ENCODE results near the gene ITCH.
A peak's percentile ranks its signal among the peaks of the same experiment; 100 is the strongest.
"Not testable (repeated sequence)": the region's sequence is repeated elsewhere in the genome, so short reads cannot be mapped to it uniquely, and the experiment has no call there.

ITCH gene

DNA sequence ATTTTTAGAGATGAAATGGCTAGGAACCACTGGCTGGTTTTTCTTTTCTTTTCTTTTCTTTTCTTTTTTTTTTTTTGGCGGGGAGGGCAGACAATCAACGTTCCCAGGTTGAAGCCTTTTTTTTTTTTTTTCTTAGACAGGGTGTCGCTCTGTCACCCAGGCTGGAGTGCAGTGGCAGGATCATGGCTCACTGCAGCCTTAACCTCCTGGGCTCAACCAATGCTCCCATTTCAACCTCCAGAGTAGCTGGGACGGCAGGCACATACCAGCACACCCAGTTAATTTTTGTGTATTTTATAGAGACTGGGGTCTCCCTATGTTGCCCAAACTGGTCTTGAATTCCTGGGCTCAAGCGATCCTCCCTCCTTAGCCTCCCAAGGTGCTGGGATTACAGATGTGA is 18.8 kb upstream of the ITCH start:
- POLR2A ChIA-PET: no interaction called here
- Histone ChIP-seq H3K9me3 (ENCODE audit: control extremely low read depth in 1 of 5, control insufficient read depth in 4 of 5, insufficient read depth in 2 of 5, low read depth in 1 of 5, low read length in 4 of 5) (no peaks in the 10 kb centered on the region), H3K4me3 (ENCODE audit: control insufficient read depth in 1 of 7, extremely low read depth in 1 of 7, insufficient read depth in 4 of 7, low read depth in 2 of 7, low read length in 6 of 7) (no peak overlapping the region), H3K36me3 (ENCODE audit: control insufficient read depth in 4 of 4, insufficient read depth in 4 of 4, low read length in 3 of 4) (no peaks in the 10 kb centered on the region), H3K27me3 (replicated peaks in 2 of 5; ENCODE audit: control insufficient read depth in 4 of 5, insufficient read depth in 5 of 5, low read length in 4 of 5) (no peaks in the 10 kb centered on the region), H3K27ac (ENCODE audit: insufficient read depth in 1 of 2, low read depth in 1 of 2, low read length in 2 of 2, poor library complexity in 1 of 2, severe bottlenecking in 2 of 2) (no peak overlapping the region), H3K4me1 (ENCODE audit: control extremely low read depth in 1 of 4, control insufficient read depth in 4 of 4, insufficient read depth in 4 of 4, low read length in 3 of 4) (no peaks in the 10 kb centered on the region)
- WGBS (ENCODE audit: insufficient coverage): no CpG with 5 or more reads among the region's 5 CpGs
- CTCF ChIA-PET: interaction anchor here (1.2 kb wide), 1 partner anchor 32 kb away, joined by 3 read pairs; no protein-coding TSS in a partner anchor
- no peak for DNase-seq

DNA sequence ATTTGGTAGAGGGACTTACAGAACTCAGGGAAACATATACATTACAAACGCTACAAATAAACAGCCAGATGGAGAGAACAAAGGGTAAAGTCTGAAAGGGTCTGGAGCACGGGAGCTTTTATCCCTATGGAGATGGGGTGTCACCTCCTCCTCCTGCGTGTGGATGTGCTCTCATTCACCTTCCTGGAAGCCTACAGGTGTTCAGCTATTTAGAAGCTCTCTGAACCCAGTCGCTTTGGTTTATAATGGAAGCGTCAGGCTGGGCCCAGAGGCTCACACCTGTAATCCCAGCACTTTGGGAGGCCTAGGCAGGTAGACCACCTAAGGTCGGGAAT is 17.7 kb upstream of the ITCH start:
- H3K36me3 ChIP-seq (ENCODE audit: control insufficient read depth in 4 of 4, insufficient read depth in 4 of 4, low read length in 3 of 4): no peaks in the 10 kb centered on the region
- H3K27me3 ChIP-seq (replicated peaks in 2 of 5; ENCODE audit: control insufficient read depth in 4 of 5, insufficient read depth in 5 of 5, low read length in 4 of 5): no peaks in the 10 kb centered on the region
- no peaks in the 10 kb centered on the region for H3K9me3 ChIP-seq (ENCODE audit: control extremely low read depth in 1 of 5, control insufficient read depth in 4 of 5, insufficient read depth in 2 of 5, low read depth in 1 of 5, low read length in 4 of 5)
- ChIA-PET CTCF (interaction anchor here (1.0 to 1.1 kb wide), 2 partner anchors 60 to 89 kb away, joined by 3 read pairs; no protein-coding TSS in a partner anchor), POLR2A (no interaction called here)
- H3K4me1 ChIP-seq (ENCODE audit: control extremely low read depth in 1 of 4, control insufficient read depth in 4 of 4, insufficient read depth in 4 of 4, low read length in 3 of 4): peaks cover 0 to 4% (median 0%) of the 10 kb centered on the region in 4 experiments
- no peak overlapping the region for H3K27ac ChIP-seq (ENCODE audit: insufficient read depth in 1 of 2, low read depth in 1 of 2, low read length in 2 of 2, poor library complexity in 1 of 2, severe bottlenecking in 2 of 2)
- 96% methylated on average over 4 of the region's 6 CpGs for WGBS (ENCODE audit: insufficient coverage)
- no peak overlapping the region for H3K4me3 ChIP-seq (ENCODE audit: control insufficient read depth in 1 of 7, extremely low read depth in 1 of 7, insufficient read depth in 4 of 7, low read depth in 2 of 7, low read length in 6 of 7)
- DNase-seq: no peak

DNA sequence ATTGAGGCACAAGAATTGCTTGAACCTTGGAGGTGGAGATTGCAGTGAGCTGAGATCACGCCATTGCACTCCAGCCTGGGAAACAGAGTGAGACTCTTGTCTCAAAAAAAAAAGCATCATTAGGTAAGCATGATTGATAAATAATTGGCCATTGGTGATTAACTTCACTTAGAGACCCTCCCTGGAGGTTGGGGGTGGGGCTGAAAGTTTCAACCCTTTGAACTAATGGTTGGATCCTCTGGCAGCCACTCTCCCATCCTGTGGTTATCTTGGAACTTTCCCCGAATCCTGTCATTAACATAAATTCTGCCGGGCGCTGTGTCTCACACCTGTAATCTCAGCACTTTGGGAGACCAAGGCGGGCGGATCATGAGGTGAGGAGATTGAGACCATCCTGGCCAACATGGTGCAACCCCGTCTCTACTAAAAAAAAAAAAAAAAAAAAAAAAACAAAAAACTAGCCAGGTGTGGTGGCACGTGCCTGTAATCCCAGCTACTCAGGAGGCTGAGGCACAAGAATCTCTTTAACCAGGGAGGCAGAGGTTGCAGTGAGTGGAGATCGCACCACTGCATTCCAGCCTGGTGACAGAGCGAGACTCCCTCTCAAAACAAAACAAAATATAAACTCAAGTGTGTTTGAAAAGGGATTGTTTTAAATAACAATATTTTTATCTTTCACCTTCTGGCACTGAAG is 17.1 kb upstream of the ITCH start:
- CTCF ChIA-PET: interaction anchor here (1.0 to 1.1 kb wide), 2 partner anchors 59 to 89 kb away, joined by 3 read pairs; no protein-coding TSS in a partner anchor
- WGBS (ENCODE audit: insufficient coverage): 96% methylated on average over 4 of the region's 10 CpGs

DNA sequence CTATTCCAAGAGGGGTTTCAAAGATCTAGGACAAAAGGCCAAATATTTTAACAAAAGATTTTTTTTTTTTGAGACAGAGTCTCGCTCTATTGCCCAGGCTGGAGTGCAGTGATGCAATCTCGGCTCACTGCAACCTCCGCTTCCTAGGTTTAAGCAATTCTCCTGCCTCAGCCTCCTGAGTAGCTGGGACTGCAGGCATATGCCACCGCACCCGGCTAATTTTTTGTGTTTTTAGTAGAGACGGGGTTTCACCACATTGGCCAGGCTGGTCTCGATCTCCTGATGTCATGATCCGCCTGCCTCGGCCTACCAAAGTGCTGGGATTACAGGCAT is 16.6 kb upstream of the ITCH start:
- H3K27me3 ChIP-seq (replicated peaks in 2 of 5; ENCODE audit: control insufficient read depth in 4 of 5, insufficient read depth in 5 of 5, low read length in 4 of 5); DNase-seq; H3K4me1 ChIP-seq (ENCODE audit: control extremely low read depth in 1 of 4, control insufficient read depth in 4 of 4, insufficient read depth in 4 of 4, low read length in 3 of 4); POLR2A ChIA-PET; H3K9me3 ChIP-seq (ENCODE audit: control extremely low read depth in 1 of 5, control insufficient read depth in 4 of 5, insufficient read depth in 2 of 5, low read depth in 1 of 5, low read length in 4 of 5); H3K4me3 ChIP-seq (ENCODE audit: control insufficient read depth in 1 of 7, extremely low read depth in 1 of 7, insufficient read depth in 4 of 7, low read depth in 2 of 7, low read length in 6 of 7); H3K36me3 ChIP-seq (ENCODE audit: control insufficient read depth in 4 of 4, insufficient read depth in 4 of 4, low read length in 3 of 4); H3K27ac ChIP-seq (ENCODE audit: insufficient read depth in 1 of 2, low read depth in 1 of 2, low read length in 2 of 2, poor library complexity in 1 of 2, severe bottlenecking in 2 of 2): not testable (repeated sequence)
- 96% methylated on average over 7 of the region's 9 CpGs for WGBS (ENCODE audit: insufficient coverage)
- CTCF ChIA-PET: interaction anchor here (1.1 kb wide), 1 partner anchor 59 kb away, joined by 3 read pairs; no protein-coding TSS in a partner anchor

More for the DNA sequence above, 17.1 kb upstream of the ITCH start:
- H3K9me3 ChIP-seq (ENCODE audit: control extremely low read depth in 1 of 5, control insufficient read depth in 4 of 5, insufficient read depth in 2 of 5, low read depth in 1 of 5, low read length in 4 of 5); H3K27ac ChIP-seq (ENCODE audit: insufficient read depth in 1 of 2, low read depth in 1 of 2, low read length in 2 of 2, poor library complexity in 1 of 2, severe bottlenecking in 2 of 2); POLR2A ChIA-PET; H3K4me3 ChIP-seq (ENCODE audit: control insufficient read depth in 1 of 7, extremely low read depth in 1 of 7, insufficient read depth in 4 of 7, low read depth in 2 of 7, low read length in 6 of 7); H3K36me3 ChIP-seq (ENCODE audit: control insufficient read depth in 4 of 4, insufficient read depth in 4 of 4, low read length in 3 of 4); H3K4me1 ChIP-seq (ENCODE audit: control extremely low read depth in 1 of 4, control insufficient read depth in 4 of 4, insufficient read depth in 4 of 4, low read length in 3 of 4); H3K27me3 ChIP-seq (replicated peaks in 2 of 5; ENCODE audit: control insufficient read depth in 4 of 5, insufficient read depth in 5 of 5, low read length in 4 of 5); DNase-seq: not testable (repeated sequence)

DNA sequence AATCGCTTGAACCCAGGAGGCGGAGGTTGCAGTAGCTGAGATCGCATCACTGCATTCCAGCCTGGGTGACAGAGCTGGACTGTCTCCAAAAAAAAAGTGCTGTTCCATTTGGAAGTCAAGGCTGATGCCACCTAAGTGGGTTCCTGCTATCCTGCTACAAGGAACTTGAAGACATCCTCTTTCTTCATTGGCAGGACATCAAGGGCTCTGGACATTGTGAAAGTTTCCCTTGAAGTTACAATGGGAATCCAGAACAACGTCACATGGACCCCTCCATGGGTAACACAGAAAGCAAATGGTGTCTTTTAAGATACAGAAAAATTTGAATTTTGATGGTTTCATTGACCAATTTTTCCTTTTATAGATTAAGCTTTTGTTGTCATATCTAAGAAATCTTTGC is 15.5 kb upstream of the ITCH start:
- no peaks in the 10 kb centered on the region for H3K36me3 ChIP-seq (ENCODE audit: control insufficient read depth in 4 of 4, insufficient read depth in 4 of 4, low read length in 3 of 4)
- H3K27me3 ChIP-seq (replicated peaks in 2 of 5; ENCODE audit: control insufficient read depth in 4 of 5, insufficient read depth in 5 of 5, low read length in 4 of 5): no peaks in the 10 kb centered on the region
- CTCF ChIA-PET: no interaction called here
- DNase-seq: no peak
- WGBS (ENCODE audit: insufficient coverage): no CpG with 5 or more reads among the region's 4 CpGs
- H3K4me3 ChIP-seq (ENCODE audit: control insufficient read depth in 1 of 7, extremely low read depth in 1 of 7, insufficient read depth in 4 of 7, low read depth in 2 of 7, low read length in 6 of 7): no peak overlapping the region
- peaks cover 0 to 8% (median 0%) of the 10 kb centered on the region in 4 experiments for H3K4me1 ChIP-seq (ENCODE audit: control extremely low read depth in 1 of 4, control insufficient read depth in 4 of 4, insufficient read depth in 4 of 4, low read length in 3 of 4)
- POLR2A ChIA-PET: interaction anchor here (0.6 kb wide), 1 partner anchor 37 kb away, joined by 3 read pairs; no protein-coding TSS in a partner anchor
- H3K27ac ChIP-seq (ENCODE audit: insufficient read depth in 1 of 2, low read depth in 1 of 2, low read length in 2 of 2, poor library complexity in 1 of 2, severe bottlenecking in 2 of 2): no peak overlapping the region
- no peaks in the 10 kb centered on the region for H3K9me3 ChIP-seq (ENCODE audit: control extremely low read depth in 1 of 5, control insufficient read depth in 4 of 5, insufficient read depth in 2 of 5, low read depth in 1 of 5, low read length in 4 of 5)

DNA sequence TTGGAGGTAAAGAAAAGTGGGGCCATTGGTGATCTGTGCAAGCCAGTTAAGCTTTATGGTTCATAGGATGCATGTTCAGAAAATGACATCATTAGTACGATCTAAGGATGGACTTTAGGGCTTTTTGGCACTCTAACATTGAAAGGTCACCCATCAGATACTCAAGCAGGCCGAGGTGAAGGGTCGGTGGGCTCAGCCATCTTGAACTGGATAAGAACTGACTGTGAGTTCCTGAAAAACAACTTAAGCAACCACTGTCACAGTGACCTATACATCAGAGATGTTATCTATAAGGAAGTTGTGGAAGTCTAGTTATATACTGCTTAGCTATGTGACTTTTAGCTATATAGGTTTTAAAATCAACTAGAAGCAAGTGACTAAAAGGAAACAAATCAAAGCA is 13.0 kb upstream of the ITCH start:
- peak; percentile 16 to 68 (median 59) for DNase-seq
- Histone ChIP-seq H3K27me3 (replicated peaks in 2 of 5; ENCODE audit: control insufficient read depth in 4 of 5, insufficient read depth in 5 of 5, low read length in 4 of 5) (no peaks in the 10 kb centered on the region), H3K36me3 (ENCODE audit: control insufficient read depth in 4 of 4, insufficient read depth in 4 of 4, low read length in 3 of 4) (no peaks in the 10 kb centered on the region), H3K27ac (ENCODE audit: insufficient read depth in 1 of 2, low read depth in 1 of 2, low read length in 2 of 2, poor library complexity in 1 of 2, severe bottlenecking in 2 of 2) (no peak overlapping the region), H3K9me3 (ENCODE audit: control extremely low read depth in 1 of 5, control insufficient read depth in 4 of 5, insufficient read depth in 2 of 5, low read depth in 1 of 5, low read length in 4 of 5) (no peaks in the 10 kb centered on the region), H3K4me3 (ENCODE audit: control insufficient read depth in 1 of 7, extremely low read depth in 1 of 7, insufficient read depth in 4 of 7, low read depth in 2 of 7, low read length in 6 of 7) (no peak overlapping the region), H3K4me1 (ENCODE audit: control extremely low read depth in 1 of 4, control insufficient read depth in 4 of 4, insufficient read depth in 4 of 4, low read length in 3 of 4) (peaks cover 0 to 8% (median 0%) of the 10 kb centered on the region in 4 experiments)
- no CpG with 5 or more reads among the region's 3 CpGs for WGBS (ENCODE audit: insufficient coverage)
- CTCF ChIA-PET: interaction anchor here (1.4 to 2.2 kb wide), 2 partner anchors 16 to 38 kb away, joined by 3 to 6 read pairs; no protein-coding TSS in a partner anchor
- POLR2A ChIA-PET: no interaction called here

DNA sequence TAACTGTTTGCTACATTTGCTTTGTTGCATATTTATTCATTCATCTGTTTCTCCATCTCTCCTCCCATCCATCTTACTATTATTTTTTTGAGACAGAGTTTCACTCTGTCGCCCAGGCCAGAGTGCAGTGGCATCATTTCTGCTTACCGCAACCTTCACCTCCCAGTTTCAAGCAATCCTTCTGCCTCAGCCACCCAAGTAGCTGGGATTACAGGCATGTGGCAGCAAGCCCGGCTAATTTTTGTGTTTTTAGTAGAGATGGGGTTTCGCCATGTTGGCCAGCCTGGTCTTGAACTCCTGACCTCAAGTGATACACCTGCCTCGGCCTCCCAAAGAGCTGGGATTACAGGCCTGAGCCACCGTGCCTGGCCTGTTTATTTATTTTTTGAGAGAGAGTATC is 9.6 kb upstream of the ITCH start:
- H3K27me3 ChIP-seq (replicated peaks in 2 of 5; ENCODE audit: control insufficient read depth in 4 of 5, insufficient read depth in 5 of 5, low read length in 4 of 5): not testable (repeated sequence)

More for the DNA sequence above, 9.6 kb upstream of the ITCH start:
- H3K27ac ChIP-seq (ENCODE audit: insufficient read depth in 1 of 2, low read depth in 1 of 2, low read length in 2 of 2, poor library complexity in 1 of 2, severe bottlenecking in 2 of 2); CTCF ChIA-PET; DNase-seq; H3K36me3 ChIP-seq (ENCODE audit: control insufficient read depth in 4 of 4, insufficient read depth in 4 of 4, low read length in 3 of 4); H3K4me1 ChIP-seq (ENCODE audit: control extremely low read depth in 1 of 4, control insufficient read depth in 4 of 4, insufficient read depth in 4 of 4, low read length in 3 of 4); H3K9me3 ChIP-seq (ENCODE audit: control extremely low read depth in 1 of 5, control insufficient read depth in 4 of 5, insufficient read depth in 2 of 5, low read depth in 1 of 5, low read length in 4 of 5); H3K4me3 ChIP-seq (ENCODE audit: control insufficient read depth in 1 of 7, extremely low read depth in 1 of 7, insufficient read depth in 4 of 7, low read depth in 2 of 7, low read length in 6 of 7); POLR2A ChIA-PET: not testable (repeated sequence)
- 100% methylated on average over 2 of the region's 6 CpGs for WGBS (ENCODE audit: insufficient coverage)

Measured in common myeloid progenitor, CD34-positive (primary cell).